Natural killer cell (primary cell): ENCODE results near the gene KIAA0232. TPM values are rescaled to one million over a fixed set of nuclear protein-coding genes. Genes with fewer than 3 reads are reported as not detected.

ENCODE experiments used
- ATAC-seq, 3 donors: fragments of 150-1000 bp in 2 of 3; fragments of 200-7000 bp in 1 of 3; cut with Tn5 transposase; 1 replicate in 1 of 3; 2 replicates in 2 of 3; pipeline ENCODE4 v1.10.0; 2021; ENCODE audit warnings: mild to moderate bottlenecking in 2 of 3, moderate library complexity in 2 of 3
- DNase-seq, 2 donors: peaks; one replicate each; pipeline versions ENCODE4 v3.0.0 to v3.0.0-alpha.2; 2013 to 2021; ENCODE audit warnings: mixed read lengths in 1 of 2
- H3K27ac ChIP-seq: one replicate; pipeline ENCODE4 v1.5.1; 2013; ENCODE audit warnings: mild to moderate bottlenecking, low read length
- H3K27me3 ChIP-seq: one replicate; pipeline ENCODE4 v1.6.1; 2013; ENCODE audit warnings: low read length; ENCODE audit not compliant: control insufficient read depth, insufficient read depth
- H3K36me3 ChIP-seq: one replicate; pipeline ENCODE4 v1.6.1; 2013; ENCODE audit warnings: low read length; ENCODE audit not compliant: control insufficient read depth, insufficient read depth
- H3K4me1 ChIP-seq: one replicate; pipeline ENCODE4 v1.6.1; 2013; ENCODE audit warnings: low read length; ENCODE audit not compliant: control insufficient read depth, insufficient read depth
- H3K4me3 ChIP-seq: one replicate; pipeline ENCODE4 v1.5.1; 2013; ENCODE audit warnings: low read length
- H3K9me3 ChIP-seq: one replicate; pipeline ENCODE4 v1.6.1; 2013; ENCODE audit warnings: low read length; ENCODE audit not compliant: control insufficient read depth, insufficient read depth
- H3K27ac Mint-ChIP-seq, 2 donors: one replicate each; pipeline ENCODE4 v1.8.0; 2022; ENCODE audit warnings: mild to moderate bottlenecking in 2 of 2, mixed read lengths in 2 of 2, moderate library complexity in 1 of 2
- H3K27me3 Mint-ChIP-seq, 2 donors: one replicate each; pipeline ENCODE4 v1.8.0; 2022; ENCODE audit warnings: low read depth in 2 of 2, mixed read lengths in 2 of 2
- H3K36me3 Mint-ChIP-seq: one replicate; pipeline ENCODE4 v1.8.0; 2022; ENCODE audit warnings: mixed read lengths
- H3K4me1 Mint-ChIP-seq, 2 donors: one replicate each; pipeline ENCODE4 v1.8.0; 2022; ENCODE audit warnings: mixed read lengths in 2 of 2
- H3K4me3 Mint-ChIP-seq: one replicate; pipeline ENCODE4 v1.8.0; 2022; ENCODE audit warnings: mild to moderate bottlenecking, moderate library complexity, mixed read lengths
- H3K9me3 Mint-ChIP-seq, 2 donors: one replicate each; pipeline ENCODE4 v1.8.0; 2022; ENCODE audit warnings: mixed read lengths in 2 of 2
- WGBS: methylation state at CpG from one replicate; pipeline ENCODE4 v1.1.7; 2013; ENCODE audit warnings: missing lambda C conversion rate; ENCODE audit not compliant: insufficient coverage; 5-methylcytosine and 5-hydroxymethylcytosine counted together
- intact Hi-C: fragments of 100-400 bp; cut with micrococcal nuclease; formaldehyde crosslinking; loops from one replicate; pipeline ENCODE4 v1.14.2; 2022
- total RNA-seq, 4 donors: library from RNA; stranded (reverse); fragments of 120-200 nt in 1 of 4; gene quantifications; one replicate each; pipeline versions ENCODE4 v1.2.3 to v1.2.4, GENCODE V29; 2013 to 2022
- TF ChIP-seq, protein P1 (sequence below): fragments of 200-600 bp; IDR thresholded peaks from one replicate; pipeline ENCODE4 v1.8.0; 2022; ENCODE audit warnings: antibody characterized with exemption

Gene KIAA0232
- total RNA-seq, 3 donors from 2014 or later (not counting 1 experiment from before 2014, with no cell fraction given) = 24.7 to 30.3 (median 28.6) TPM

GRCh38 chr4:6748286-6748685 lies 34.2 kb upstream of the KIAA0232 start:
- no peak overlapping the region for H3K27ac Mint-ChIP-seq
- Histone ChIP-seq H3K9me3 (no peaks in the 10 kb centered on the region), H3K27me3 (no peaks in the 10 kb centered on the region), H3K4me3 (no peak overlapping the region), H3K27ac (no peak overlapping the region), H3K4me1 (peaks cover 11% of the 10 kb centered on the region), H3K36me3 (no peaks in the 10 kb centered on the region)
- no peak overlapping the region for H3K4me3 Mint-ChIP-seq
- intact Hi-C loops = no loop called here
- H3K9me3 Mint-ChIP-seq = no peaks in the 10 kb centered on the region
- H3K27me3 Mint-ChIP-seq = no peaks in the 10 kb centered on the region
- peaks cover 9 to 11% of the 10 kb centered on the region in 2 donors for H3K4me1 Mint-ChIP-seq
- ATAC-seq (no peak), DNase-seq (no peak)
- H3K36me3 Mint-ChIP-seq = no peaks in the 10 kb centered on the region
- TF ChIP-seq, protein P1, sequence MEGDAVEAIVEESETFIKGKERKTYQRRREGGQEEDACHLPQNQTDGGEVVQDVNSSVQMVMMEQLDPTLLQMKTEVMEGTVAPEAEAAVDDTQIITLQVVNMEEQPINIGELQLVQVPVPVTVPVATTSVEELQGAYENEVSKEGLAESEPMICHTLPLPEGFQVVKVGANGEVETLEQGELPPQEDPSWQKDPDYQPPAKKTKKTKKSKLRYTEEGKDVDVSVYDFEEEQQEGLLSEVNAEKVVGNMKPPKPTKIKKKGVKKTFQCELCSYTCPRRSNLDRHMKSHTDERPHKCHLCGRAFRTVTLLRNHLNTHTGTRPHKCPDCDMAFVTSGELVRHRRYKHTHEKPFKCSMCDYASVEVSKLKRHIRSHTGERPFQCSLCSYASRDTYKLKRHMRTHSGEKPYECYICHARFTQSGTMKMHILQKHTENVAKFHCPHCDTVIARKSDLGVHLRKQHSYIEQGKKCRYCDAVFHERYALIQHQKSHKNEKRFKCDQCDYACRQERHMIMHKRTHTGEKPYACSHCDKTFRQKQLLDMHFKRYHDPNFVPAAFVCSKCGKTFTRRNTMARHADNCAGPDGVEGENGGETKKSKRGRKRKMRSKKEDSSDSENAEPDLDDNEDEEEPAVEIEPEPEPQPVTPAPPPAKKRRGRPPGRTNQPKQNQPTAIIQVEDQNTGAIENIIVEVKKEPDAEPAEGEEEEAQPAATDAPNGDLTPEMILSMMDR = no peak
- 93% methylated on average over 7 of the region's 9 CpGs for WGBS

DNA sequence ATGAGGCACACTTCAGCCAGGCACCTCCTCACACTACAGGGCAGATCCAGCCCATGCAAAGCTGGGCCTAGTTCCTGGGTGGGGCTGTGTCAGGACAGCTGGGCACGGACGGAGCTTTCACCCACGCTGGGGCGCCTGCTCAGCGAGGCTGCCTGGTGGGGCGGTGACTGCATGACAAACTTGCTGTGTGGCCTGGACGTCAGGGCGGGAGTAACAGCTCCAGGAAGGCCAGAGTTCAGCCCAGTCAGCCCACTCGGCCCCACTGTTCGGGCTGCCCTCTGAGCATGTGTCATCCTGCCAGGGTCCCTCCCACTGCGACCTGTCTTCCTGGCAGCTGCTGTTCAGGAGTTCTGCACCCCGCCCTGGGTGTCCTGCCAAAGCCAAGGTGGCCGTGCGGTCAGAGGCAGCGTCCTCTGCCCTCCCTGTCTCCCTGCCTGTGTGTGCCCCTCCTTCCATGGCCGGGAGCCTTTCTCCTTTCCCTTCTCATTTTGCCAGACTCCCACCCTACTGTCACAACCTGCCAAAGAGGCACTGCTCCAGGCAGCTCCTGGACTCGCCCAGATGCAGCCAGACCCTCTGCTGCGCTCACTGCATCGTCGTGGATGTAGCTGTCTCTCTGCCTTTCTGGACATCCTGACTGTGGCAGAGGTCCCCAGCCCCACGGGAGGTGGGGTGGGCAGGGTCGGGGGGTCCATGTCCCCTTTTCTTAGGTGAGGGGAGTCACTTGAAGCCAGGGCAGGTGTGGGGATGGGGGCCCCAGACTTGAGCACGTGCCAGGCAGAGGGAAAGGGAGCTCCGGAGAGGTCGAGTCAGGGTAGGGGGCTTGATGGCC lies 33.0 kb upstream of the KIAA0232 start:
- Histone ChIP-seq H3K4me1 (peaks cover 11% of the 10 kb centered on the region), H3K27ac (no peak overlapping the region), H3K36me3 (no peaks in the 10 kb centered on the region), H3K27me3 (no peaks in the 10 kb centered on the region), H3K9me3 (no peaks in the 10 kb centered on the region), H3K4me3 (no peak overlapping the region)
- Mint-ChIP-seq H3K9me3 (no peaks in the 10 kb centered on the region), H3K4me1 (peaks cover 9 to 11% of the 10 kb centered on the region in 2 donors), H3K27ac (no peak overlapping the region), H3K27me3 (no peaks in the 10 kb centered on the region), H3K36me3 (no peaks in the 10 kb centered on the region), H3K4me3 (no peak overlapping the region)
- no peak for ATAC-seq
- intact Hi-C loops = no loop called here
- 85% methylated on average over 25 of the region's 25 CpGs for WGBS
- TF ChIP-seq, protein P1 = no peak
- no peak for DNase-seq

- Histone ChIP-seq H3K4me3 (no peak overlapping the region), H3K4me1 (peaks cover 11% of the 10 kb centered on the region), H3K36me3 (no peaks in the 10 kb centered on the region), H3K27ac (no peak overlapping the region), H3K27me3 (no peaks in the 10 kb centered on the region), H3K9me3 (no peaks in the 10 kb centered on the region)
- H3K9me3 Mint-ChIP-seq = no peaks in the 10 kb centered on the region
- intact Hi-C loops = no loop called here
- WGBS = 92% methylated on average over 23 of the region's 23 CpGs
- no peak for ATAC-seq
- H3K27me3 Mint-ChIP-seq = no peaks in the 10 kb centered on the region
- H3K27ac Mint-ChIP-seq = peak overlapping the region in 1 of 2 donors; percentile 89
- no peak overlapping the region for H3K4me3 Mint-ChIP-seq
- no peak for DNase-seq
- peaks cover 9 to 11% of the 10 kb centered on the region in 2 donors for H3K4me1 Mint-ChIP-seq
- no peaks in the 10 kb centered on the region for H3K36me3 Mint-ChIP-seq
- TF ChIP-seq, protein P1 = no peak
Observed at GRCh38 chr4:6750286-6751221, 32.0 kb upstream of the KIAA0232 start.
